K562 (cell line): ENCODE results near the gene HLA-E. TPM values are rescaled to one million over a fixed set of nuclear protein-coding genes. Genes with fewer than 3 reads are reported as not detected.

Experiments
- E2F3 ChIP-seq: fragments of 250-450 bp; sonication (Bioruptor Pico); IDR thresholded peaks from 2 replicates; pipeline ENCODE4 v1.4.0; 2020; ENCODE audit warnings: mild to moderate bottlenecking
- FOXO4 ChIP-seq: fragments of 450-650 bp; formaldehyde crosslinking; IDR thresholded peaks from 2 replicates; pipeline ENCODE4 v1.4.0; 2020; ENCODE audit warnings: mild to moderate bottlenecking, moderate library complexity
- GATA2 ChIP-seq: sonication (generic); formaldehyde crosslinking; IDR thresholded peaks from 2 replicates; pipeline ENCODE4 v1.4.0; 2020; ENCODE audit warnings: mild to moderate bottlenecking, missing genetic modification reagents
- GTF2A2 ChIP-seq: IDR thresholded peaks from 2 replicates; pipeline ENCODE4 v1.6.1; 2016; ENCODE audit warnings: mild to moderate bottlenecking, missing genetic modification characterization, missing compliant biosample characterization
- KDM1A ChIP-seq, 2 experiments: fragments of 450-650 bp; IDR thresholded peaks; 2 replicates each; pipeline ENCODE4 v1.6.1; 2016; ENCODE audit warnings: mild to moderate bottlenecking in 2 of 2
- KLF6 ChIP-seq: fragments of 250-450 bp; sonication (Bioruptor Pico); IDR thresholded peaks from 2 replicates; pipeline ENCODE4 v1.4.0; 2020; ENCODE audit warnings: mild to moderate bottlenecking, moderate library complexity, borderline replicate concordance
- MAFK ChIP-seq: IDR thresholded peaks from 2 replicates; pipeline ENCODE4 v1.6.1; 2011; ENCODE audit warnings: low read length, improper control_type of control experiment
- MEIS2 ChIP-seq: fragments of 450-650 bp; IDR thresholded peaks from 2 replicates; pipeline ENCODE4 v1.6.1; 2014; ENCODE audit warnings: mild to moderate bottlenecking; ENCODE audit not compliant: partially characterized antibody
- PKNOX1 ChIP-seq: fragments of 450-650 bp; IDR thresholded peaks from 2 replicates; pipeline ENCODE4 v1.6.1; 2016
- SLC30A9 ChIP-seq: fragments of 250-450 bp; sonication (Bioruptor Pico); IDR thresholded peaks from 2 replicates; pipeline ENCODE4 v1.8.0; 2022; ENCODE audit warnings: mild to moderate bottlenecking, moderate library complexity
- SREBF1 ChIP-seq: fragments of 150-350 bp; IDR thresholded peaks from 2 replicates; pipeline ENCODE4 v1.6.1; 2014; ENCODE audit warnings: antibody characterized with exemption, low read depth, low read length, borderline replicate concordance
- ZFX ChIP-seq: sonication (generic); formaldehyde crosslinking; IDR thresholded peaks from 2 replicates; pipeline ENCODE4 v1.8.0; 2022; ENCODE audit warnings: mild to moderate bottlenecking, missing genetic modification reagents, moderate library complexity
- ZNF436 ChIP-seq: fragments of 250-450, 450-650 bp; sonication (Bioruptor Pico); formaldehyde crosslinking; IDR thresholded peaks from 2 replicates; pipeline ENCODE4 v1.7.0; 2020; ENCODE audit warnings: mild to moderate bottlenecking
- ZNF583 ChIP-seq: fragments of 250-450 bp; sonication (Bioruptor Pico); IDR thresholded peaks from 2 replicates; pipeline ENCODE4 v1.4.0; 2020
- polyA plus RNA-seq, 8 experiments: library from polyadenylated mRNA; depleted of rRNA in 4 of 8; stranded (reverse) in 5 of 8; unstranded in 3 of 8; fragments of >200 nt; fragmentation: Nextera tagmentation in 2 of 8; fragmentation: Illumina TruSeq in 1 of 8; extraction: Ambion mirVana in 2 of 8; extraction: Trizol in 1 of 8; gene quantifications; 2 replicates each; pipeline versions ENCODE4 v1.2.1 to v1.2.3, GENCODE V29; 2011 to 2014; ENCODE audit warnings: inconsistent platforms in 1 of 8, missing spikeins in 1 of 8
- total RNA-seq, 7 experiments: library from RNA; depleted of rRNA in 6 of 7; stranded (reverse); fragments of >200 nt in 6 of 7; fragmentation: Illumina TruSeq in 2 of 7; extraction: Trizol in 2 of 7; gene quantifications; 2 replicates each; pipeline versions ENCODE4 v1.2.1 to v1.2.3, GENCODE V29; 2011 to 2021; ENCODE audit warnings: low replicate concordance in 1 of 7
- TF ChIP-seq, protein P1 (sequence below): fragments of 450-650 bp; IDR thresholded peaks from 2 replicates; pipeline ENCODE4 v1.6.1; 2016; ENCODE audit warnings: mild to moderate bottlenecking, moderate library complexity

The HLA-E gene
- total and polyA plus RNA-seq, 9 of the 15 experiments (the other 6 are each of a cell fraction or from before 2014, with no cell fraction given) = 3.2 to 39.9 (median 26.8) TPM

GRCh38 chr6:30515944-30516753 lies 26.8 kb downstream of the HLA-E start (continued):
- TF ChIP-seq PKNOX1 = 0 out of 2 replicates have a peak, but pooled peaks have one; percentile 35
- no peak; a peak in 1 of 4 replicates for TF ChIP-seq KDM1A (IDR thresholded peaks at IDR 0.05)
- 0 out of 2 replicates have a peak, but pooled peaks have one; percentile 21 for TF ChIP-seq ZFX (CRISPR knock-in tag)
- no peak for TF ChIP-seq SLC30A9
- no peak for TF ChIP-seq E2F3 (CRISPR knock-in tag)
- no peak for TF ChIP-seq FOXO4 (CRISPR knock-in tag)
- peak; percentile 70; the same call in 1 of the 2 replicates for TF ChIP-seq KLF6 (CRISPR knock-in tag)
- TF ChIP-seq GTF2A2 (tag) = no peak
- TF ChIP-seq MEIS2 = no peak
- peak; percentile 75 for TF ChIP-seq GATA2 (CRISPR knock-in tag)
- no peak for TF ChIP-seq ZNF583 (CRISPR knock-in tag)
- TF ChIP-seq, protein P1, sequence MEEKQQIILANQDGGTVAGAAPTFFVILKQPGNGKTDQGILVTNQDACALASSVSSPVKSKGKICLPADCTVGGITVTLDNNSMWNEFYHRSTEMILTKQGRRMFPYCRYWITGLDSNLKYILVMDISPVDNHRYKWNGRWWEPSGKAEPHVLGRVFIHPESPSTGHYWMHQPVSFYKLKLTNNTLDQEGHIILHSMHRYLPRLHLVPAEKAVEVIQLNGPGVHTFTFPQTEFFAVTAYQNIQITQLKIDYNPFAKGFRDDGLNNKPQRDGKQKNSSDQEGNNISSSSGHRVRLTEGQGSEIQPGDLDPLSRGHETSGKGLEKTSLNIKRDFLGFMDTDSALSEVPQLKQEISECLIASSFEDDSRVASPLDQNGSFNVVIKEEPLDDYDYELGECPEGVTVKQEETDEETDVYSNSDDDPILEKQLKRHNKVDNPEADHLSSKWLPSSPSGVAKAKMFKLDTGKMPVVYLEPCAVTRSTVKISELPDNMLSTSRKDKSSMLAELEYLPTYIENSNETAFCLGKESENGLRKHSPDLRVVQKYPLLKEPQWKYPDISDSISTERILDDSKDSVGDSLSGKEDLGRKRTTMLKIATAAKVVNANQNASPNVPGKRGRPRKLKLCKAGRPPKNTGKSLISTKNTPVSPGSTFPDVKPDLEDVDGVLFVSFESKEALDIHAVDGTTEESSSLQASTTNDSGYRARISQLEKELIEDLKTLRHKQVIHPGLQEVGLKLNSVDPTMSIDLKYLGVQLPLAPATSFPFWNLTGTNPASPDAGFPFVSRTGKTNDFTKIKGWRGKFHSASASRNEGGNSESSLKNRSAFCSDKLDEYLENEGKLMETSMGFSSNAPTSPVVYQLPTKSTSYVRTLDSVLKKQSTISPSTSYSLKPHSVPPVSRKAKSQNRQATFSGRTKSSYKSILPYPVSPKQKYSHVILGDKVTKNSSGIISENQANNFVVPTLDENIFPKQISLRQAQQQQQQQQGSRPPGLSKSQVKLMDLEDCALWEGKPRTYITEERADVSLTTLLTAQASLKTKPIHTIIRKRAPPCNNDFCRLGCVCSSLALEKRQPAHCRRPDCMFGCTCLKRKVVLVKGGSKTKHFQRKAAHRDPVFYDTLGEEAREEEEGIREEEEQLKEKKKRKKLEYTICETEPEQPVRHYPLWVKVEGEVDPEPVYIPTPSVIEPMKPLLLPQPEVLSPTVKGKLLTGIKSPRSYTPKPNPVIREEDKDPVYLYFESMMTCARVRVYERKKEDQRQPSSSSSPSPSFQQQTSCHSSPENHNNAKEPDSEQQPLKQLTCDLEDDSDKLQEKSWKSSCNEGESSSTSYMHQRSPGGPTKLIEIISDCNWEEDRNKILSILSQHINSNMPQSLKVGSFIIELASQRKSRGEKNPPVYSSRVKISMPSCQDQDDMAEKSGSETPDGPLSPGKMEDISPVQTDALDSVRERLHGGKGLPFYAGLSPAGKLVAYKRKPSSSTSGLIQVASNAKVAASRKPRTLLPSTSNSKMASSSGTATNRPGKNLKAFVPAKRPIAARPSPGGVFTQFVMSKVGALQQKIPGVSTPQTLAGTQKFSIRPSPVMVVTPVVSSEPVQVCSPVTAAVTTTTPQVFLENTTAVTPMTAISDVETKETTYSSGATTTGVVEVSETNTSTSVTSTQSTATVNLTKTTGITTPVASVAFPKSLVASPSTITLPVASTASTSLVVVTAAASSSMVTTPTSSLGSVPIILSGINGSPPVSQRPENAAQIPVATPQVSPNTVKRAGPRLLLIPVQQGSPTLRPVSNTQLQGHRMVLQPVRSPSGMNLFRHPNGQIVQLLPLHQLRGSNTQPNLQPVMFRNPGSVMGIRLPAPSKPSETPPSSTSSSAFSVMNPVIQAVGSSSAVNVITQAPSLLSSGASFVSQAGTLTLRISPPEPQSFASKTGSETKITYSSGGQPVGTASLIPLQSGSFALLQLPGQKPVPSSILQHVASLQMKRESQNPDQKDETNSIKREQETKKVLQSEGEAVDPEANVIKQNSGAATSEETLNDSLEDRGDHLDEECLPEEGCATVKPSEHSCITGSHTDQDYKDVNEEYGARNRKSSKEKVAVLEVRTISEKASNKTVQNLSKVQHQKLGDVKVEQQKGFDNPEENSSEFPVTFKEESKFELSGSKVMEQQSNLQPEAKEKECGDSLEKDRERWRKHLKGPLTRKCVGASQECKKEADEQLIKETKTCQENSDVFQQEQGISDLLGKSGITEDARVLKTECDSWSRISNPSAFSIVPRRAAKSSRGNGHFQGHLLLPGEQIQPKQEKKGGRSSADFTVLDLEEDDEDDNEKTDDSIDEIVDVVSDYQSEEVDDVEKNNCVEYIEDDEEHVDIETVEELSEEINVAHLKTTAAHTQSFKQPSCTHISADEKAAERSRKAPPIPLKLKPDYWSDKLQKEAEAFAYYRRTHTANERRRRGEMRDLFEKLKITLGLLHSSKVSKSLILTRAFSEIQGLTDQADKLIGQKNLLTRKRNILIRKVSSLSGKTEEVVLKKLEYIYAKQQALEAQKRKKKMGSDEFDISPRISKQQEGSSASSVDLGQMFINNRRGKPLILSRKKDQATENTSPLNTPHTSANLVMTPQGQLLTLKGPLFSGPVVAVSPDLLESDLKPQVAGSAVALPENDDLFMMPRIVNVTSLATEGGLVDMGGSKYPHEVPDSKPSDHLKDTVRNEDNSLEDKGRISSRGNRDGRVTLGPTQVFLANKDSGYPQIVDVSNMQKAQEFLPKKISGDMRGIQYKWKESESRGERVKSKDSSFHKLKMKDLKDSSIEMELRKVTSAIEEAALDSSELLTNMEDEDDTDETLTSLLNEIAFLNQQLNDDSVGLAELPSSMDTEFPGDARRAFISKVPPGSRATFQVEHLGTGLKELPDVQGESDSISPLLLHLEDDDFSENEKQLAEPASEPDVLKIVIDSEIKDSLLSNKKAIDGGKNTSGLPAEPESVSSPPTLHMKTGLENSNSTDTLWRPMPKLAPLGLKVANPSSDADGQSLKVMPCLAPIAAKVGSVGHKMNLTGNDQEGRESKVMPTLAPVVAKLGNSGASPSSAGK = no peak; the same call in 1 of the 2 replicates
- TF ChIP-seq SREBF1 = no peak
- TF ChIP-seq ZNF436 = no peak
- no peak for TF ChIP-seq MAFK
